Gastrocnemius medialis (tissue), 4 donors: Measurements from ENCODE around the gene ELF1. TPM values are rescaled to one million over a fixed set of nuclear protein-coding genes. Genes with fewer than 3 reads are reported as not detected.
"Not testable (repeated sequence)": the region's sequence is repeated elsewhere in the genome, so short reads cannot be mapped to it uniquely, and the experiment has no call there.

Experiments used
- ATAC-seq, 2 donors: fragments of 150-250 bp; one replicate each; pipeline ENCODE4 v1.9.1; 2016
- DNase-seq, 2 donors: peaks; one replicate each; pipeline ENCODE4 v3.0.0-alpha.2; 2019
- H3K27ac ChIP-seq, 4 donors: fragments of 200-600 bp; sonication (generic); 1 replicate in 1 of 4; 2 replicates in 3 of 4; pipeline ENCODE4 v1.5.1; 2016 to 2018; ENCODE audit warnings: mild to moderate bottlenecking in 2 of 4, moderate library complexity in 1 of 4
- H3K27me3 ChIP-seq, 3 donors: fragments of 200-600 bp; sonication (generic) in 2 of 3; 1 replicate in 1 of 3; 2 replicates in 2 of 3; pipeline versions ENCODE4 v1.5.1 to v1.6.0; 2016 to 2019; ENCODE audit warnings: mild to moderate bottlenecking in 1 of 3, moderate library complexity in 1 of 3
- H3K36me3 ChIP-seq, 2 donors: fragments of 200-600 bp; sonication (generic) in 1 of 2; one replicate each; pipeline ENCODE4 v1.5.1; 2017 to 2018
- H3K4me1 ChIP-seq, 2 donors: fragments of 200-600 bp; sonication (generic) in 1 of 2; one replicate each; pipeline ENCODE4 v1.5.1; 2016 to 2017; ENCODE audit warnings: mild to moderate bottlenecking in 2 of 2
- H3K4me3 ChIP-seq, 4 donors: fragments of 200-600 bp; sonication (generic) in 3 of 4; 1 replicate in 1 of 4; 2 replicates in 3 of 4; pipeline ENCODE4 v1.5.1; 2016 to 2019; ENCODE audit warnings: mild to moderate bottlenecking in 2 of 4
- H3K9me3 ChIP-seq, 3 donors: fragments of 200-600 bp; sonication (generic) in 2 of 3; 1 replicate in 1 of 3; 2 replicates in 2 of 3; pipeline ENCODE4 v1.5.1; 2016 to 2019
- POLR2A ChIP-seq, 2 donors: fragments of 450-650 bp; IDR thresholded peaks; one replicate each; pipeline ENCODE4 v1.6.1; 2017; ENCODE audit warnings: antibody characterized with exemption in 2 of 2, mild to moderate bottlenecking in 2 of 2, moderate library complexity in 2 of 2
- in situ Hi-C, 4 donors: fragments of 200-750 bp; cut with MboI; loops; one replicate each; pipeline versions ENCODE4 v1.15.0 to v1.8.0; 2017; ENCODE audit warnings: low sequenced_read_pairs in 4 of 4
- intact Hi-C: fragments of 100-400 bp; cut with DNase I; formaldehyde crosslinking; loops from one replicate; pipeline ENCODE4 v1.15.1; 2023; ENCODE audit warnings: low total_unique reads
- total RNA-seq, 4 donors: library from RNA; depleted of rRNA; stranded (reverse); fragments of >200 nt; gene quantifications; one replicate each; pipeline versions ENCODE4 v1.1.0 to v1.2.3, GENCODE V29; 2016
- TF ChIP-seq, protein P1 (sequence below), 5 experiments: fragments of 450-650 bp in 3 of 5; fragments of 200-600 bp in 2 of 5; sonication (generic) in 2 of 5; IDR thresholded peaks in 4 of 5; conservative IDR thresholded peaks in 1 of 5; 1 replicate in 4 of 5; 2 replicates in 1 of 5; pipeline ENCODE4 v1.5.1; 2016 to 2019; ENCODE audit warnings: antibody characterized with exemption in 5 of 5, mild to moderate bottlenecking in 3 of 5, moderate library complexity in 3 of 5

ELF1 gene
- total RNA-seq, 4 donors from 2014 or later, result 24.8 to 48.7 (median 33.7) TPM

GRCh38 chr13:40916207-40916998 lies 102.7 kb downstream of the ELF1 start:
- in situ Hi-C loops (no loop called here), intact Hi-C loops (no loop called here)
- DNase-seq, result no peak
- TF ChIP-seq POLR2A (IDR thresholded peaks at IDR 0.05), result no peak
- no peak overlapping the region for H3K27ac ChIP-seq
- H3K36me3 ChIP-seq, result no peaks in the 10 kb centered on the region
- no peak overlapping the region for H3K4me3 ChIP-seq
- no peaks in the 10 kb centered on the region for H3K9me3 ChIP-seq
- no peak for ATAC-seq
- H3K4me1 ChIP-seq, result peaks cover 9 to 10% of the 10 kb centered on the region in 2 donors
- H3K27me3 ChIP-seq, result no peaks in the 10 kb centered on the region

- DNase-seq, H3K4me1 ChIP-seq, ATAC-seq, H3K36me3 ChIP-seq, H3K4me3 ChIP-seq, H3K27me3 ChIP-seq, H3K9me3 ChIP-seq, in situ Hi-C loops, intact Hi-C loops, H3K27ac ChIP-seq: not testable (repeated sequence)
These were observed 104.3 kb downstream of the ELF1 start for GRCh38 chr13:40914863-40915262.

GRCh38 chr13:40911341-40911740 lies 107.8 kb downstream of the ELF1 start:
- intact Hi-C loops, result no loop called here
- no peaks in the 10 kb centered on the region for H3K27me3 ChIP-seq
- DNase-seq (no peak), ATAC-seq (no peak)
- no peak overlapping the region for H3K27ac ChIP-seq
- no peaks in the 10 kb centered on the region for H3K4me1 ChIP-seq
- H3K36me3 ChIP-seq, result no peaks in the 10 kb centered on the region
- no peaks in the 10 kb centered on the region for H3K9me3 ChIP-seq
- in situ Hi-C loops, result no loop called here
- TF ChIP-seq POLR2A (IDR thresholded peaks at IDR 0.05), result no peak
- TF ChIP-seq, protein P1, sequence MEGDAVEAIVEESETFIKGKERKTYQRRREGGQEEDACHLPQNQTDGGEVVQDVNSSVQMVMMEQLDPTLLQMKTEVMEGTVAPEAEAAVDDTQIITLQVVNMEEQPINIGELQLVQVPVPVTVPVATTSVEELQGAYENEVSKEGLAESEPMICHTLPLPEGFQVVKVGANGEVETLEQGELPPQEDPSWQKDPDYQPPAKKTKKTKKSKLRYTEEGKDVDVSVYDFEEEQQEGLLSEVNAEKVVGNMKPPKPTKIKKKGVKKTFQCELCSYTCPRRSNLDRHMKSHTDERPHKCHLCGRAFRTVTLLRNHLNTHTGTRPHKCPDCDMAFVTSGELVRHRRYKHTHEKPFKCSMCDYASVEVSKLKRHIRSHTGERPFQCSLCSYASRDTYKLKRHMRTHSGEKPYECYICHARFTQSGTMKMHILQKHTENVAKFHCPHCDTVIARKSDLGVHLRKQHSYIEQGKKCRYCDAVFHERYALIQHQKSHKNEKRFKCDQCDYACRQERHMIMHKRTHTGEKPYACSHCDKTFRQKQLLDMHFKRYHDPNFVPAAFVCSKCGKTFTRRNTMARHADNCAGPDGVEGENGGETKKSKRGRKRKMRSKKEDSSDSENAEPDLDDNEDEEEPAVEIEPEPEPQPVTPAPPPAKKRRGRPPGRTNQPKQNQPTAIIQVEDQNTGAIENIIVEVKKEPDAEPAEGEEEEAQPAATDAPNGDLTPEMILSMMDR (IDR thresholded peaks at IDR 0.05 in 4 of 5, conservative IDR thresholded peaks at IDR 0.05 in 1 of 5), result no peak
- H3K4me3 ChIP-seq, result no peak overlapping the region

DNA sequence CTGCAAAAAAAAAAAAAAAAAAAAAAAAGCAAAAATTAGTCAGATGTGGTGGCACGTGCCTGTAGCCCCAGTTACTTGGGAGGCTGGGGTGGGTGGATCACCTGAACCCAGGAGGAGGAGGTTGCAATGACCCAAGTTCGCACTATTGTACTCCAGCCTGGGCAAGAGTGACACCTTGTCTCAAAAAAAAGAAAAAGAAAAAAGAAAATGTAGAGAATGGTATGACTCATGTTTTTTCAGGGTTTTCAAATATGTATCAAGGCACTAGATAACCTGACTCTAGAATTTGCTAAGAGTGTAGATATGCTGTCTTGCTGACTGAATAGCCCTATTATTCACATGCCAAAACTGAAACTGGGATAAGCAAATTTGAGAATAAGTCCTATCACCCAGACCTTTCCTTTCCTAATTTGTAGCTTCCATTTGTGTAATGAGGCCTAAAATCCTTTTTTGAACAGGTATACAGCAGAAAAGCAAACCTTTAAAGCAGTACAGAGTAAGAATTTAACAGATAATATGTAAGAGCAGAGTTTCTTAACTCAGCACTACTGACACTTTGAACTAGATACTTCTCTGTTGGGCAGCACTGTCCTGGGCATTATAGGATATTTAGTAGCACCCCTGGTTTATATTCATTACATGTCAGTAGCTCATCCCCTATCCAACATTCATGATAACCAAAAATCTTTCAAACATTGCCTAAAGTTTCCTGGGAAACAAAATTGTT lies 108.6 kb downstream of the ELF1 start:
- no peaks in the 10 kb centered on the region for H3K27me3 ChIP-seq

GRCh38 chr13:40909541-40910200 lies 109.4 kb downstream of the ELF1 start:
- intact Hi-C loops, H3K36me3 ChIP-seq, H3K27me3 ChIP-seq, H3K9me3 ChIP-seq, H3K4me1 ChIP-seq, DNase-seq, in situ Hi-C loops, ATAC-seq, H3K27ac ChIP-seq, H3K4me3 ChIP-seq: not testable (repeated sequence)

More for the DNA sequence above, 108.6 kb downstream of the ELF1 start:
- H3K4me1 ChIP-seq, result no peaks in the 10 kb centered on the region
- H3K4me3 ChIP-seq, result no peak overlapping the region
- TF ChIP-seq POLR2A (IDR thresholded peaks at IDR 0.05), result no peak
- TF ChIP-seq, protein P1 (IDR thresholded peaks at IDR 0.05 in 4 of 5, conservative IDR thresholded peaks at IDR 0.05 in 1 of 5), result no peak
- no peak overlapping the region for H3K27ac ChIP-seq
- H3K36me3 ChIP-seq, result no peaks in the 10 kb centered on the region
- H3K9me3 ChIP-seq, result no peaks in the 10 kb centered on the region
- intact Hi-C loops, result no loop called here
- no peak for DNase-seq
- ATAC-seq, result no peak
- in situ Hi-C loops, result no loop called here

DNA sequence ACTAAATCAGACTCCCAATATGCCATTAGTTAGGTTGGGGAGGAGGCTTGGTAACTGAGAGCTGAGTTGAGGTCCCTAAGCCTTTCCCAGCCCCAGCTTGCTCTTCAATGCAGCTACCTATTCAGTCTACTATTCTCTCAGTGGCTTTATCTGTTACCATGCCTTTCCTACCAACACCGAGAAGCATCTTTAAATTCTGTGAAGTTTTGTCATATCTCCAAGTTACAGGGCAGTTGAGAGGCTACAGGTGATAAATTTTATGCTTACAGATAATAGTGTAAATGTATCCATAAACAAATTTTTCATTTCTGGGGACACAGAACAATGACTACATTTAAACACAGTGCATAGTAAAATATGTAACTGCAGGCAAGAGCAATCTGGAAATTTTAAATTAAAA lies 110.6 kb downstream of the ELF1 start:
- ATAC-seq (no peak), DNase-seq (no peak)
- in situ Hi-C loops, result no loop called here
- Histone ChIP-seq H3K9me3 (no peaks in the 10 kb centered on the region), H3K36me3 (no peaks in the 10 kb centered on the region), H3K27me3 (no peaks in the 10 kb centered on the region), H3K4me1 (no peaks in the 10 kb centered on the region), H3K27ac (no peak overlapping the region), H3K4me3 (no peak overlapping the region)
- intact Hi-C loops, result no loop called here
- no peak for TF ChIP-seq POLR2A (IDR thresholded peaks at IDR 0.05)

DNA sequence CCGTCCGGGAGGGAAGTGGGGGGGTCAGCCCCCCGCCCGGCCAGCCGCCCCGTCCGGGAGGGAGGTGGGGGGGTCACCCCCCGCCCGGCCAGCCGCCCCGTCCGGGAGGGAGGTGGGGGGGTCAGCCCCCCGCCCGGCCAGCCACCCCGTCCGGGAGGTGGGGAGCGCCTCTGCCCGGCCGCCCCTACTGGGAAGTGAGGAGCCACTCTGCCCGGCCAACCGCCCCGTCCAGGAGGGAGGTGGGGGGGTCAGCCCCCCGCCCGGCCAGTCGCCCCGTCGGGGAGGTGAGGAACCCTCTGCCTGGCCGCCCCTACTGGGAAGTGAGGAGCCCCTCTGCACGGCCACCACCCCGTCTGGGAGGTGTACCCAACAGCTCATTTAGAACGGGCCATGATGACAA lies 118.1 kb downstream of the ELF1 start:
- in situ Hi-C loops, result not testable (repeated sequence)

DNA sequence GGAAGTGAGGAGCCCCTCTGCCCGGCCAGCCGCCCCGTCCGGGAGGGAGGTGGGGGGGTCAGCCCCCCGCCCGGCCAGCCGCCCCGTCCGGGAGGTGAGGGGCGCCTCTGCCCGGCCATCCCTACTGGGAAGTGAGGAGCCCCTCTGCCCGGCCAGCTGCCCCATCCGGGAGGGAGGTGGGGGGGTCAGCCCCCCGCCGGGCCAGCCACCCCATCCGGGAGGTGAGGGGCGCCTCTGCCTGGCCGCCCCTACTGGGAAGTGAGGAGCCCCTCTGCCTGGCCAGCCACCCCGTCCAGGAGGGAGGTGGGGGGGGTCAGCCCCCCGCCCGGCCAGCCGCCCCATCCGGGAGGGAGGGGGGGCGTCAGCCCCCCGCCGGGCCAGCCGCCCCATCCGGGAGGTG lies 118.5 kb downstream of the ELF1 start:
- H3K4me3 ChIP-seq, H3K27me3 ChIP-seq, in situ Hi-C loops, H3K36me3 ChIP-seq, H3K27ac ChIP-seq, DNase-seq, H3K4me1 ChIP-seq, H3K9me3 ChIP-seq, intact Hi-C loops, ATAC-seq: not testable (repeated sequence)

More for the DNA sequence above, 118.1 kb downstream of the ELF1 start:
- H3K4me1 ChIP-seq, ATAC-seq, H3K4me3 ChIP-seq, intact Hi-C loops, DNase-seq, H3K27me3 ChIP-seq, H3K36me3 ChIP-seq, H3K27ac ChIP-seq, H3K9me3 ChIP-seq: not testable (repeated sequence)
